GM12874 (cell line): ENCODE results near the gene GHR.

Experiments used
- CTCF ChIP-seq: IDR thresholded peaks from 2 replicates; pipeline ENCODE4 v1.5.1; 2011; ENCODE audit warnings: low read depth, mild to moderate bottlenecking, control low read depth, low read length, moderate library complexity; ENCODE audit not compliant: insufficient read depth

The GHR gene

GRCh38 chr5:42396111-42396510 lies 27.1 kb upstream of the GHR start:
- no peak for TF ChIP-seq CTCF

GRCh38 chr5:42397267-42397666 lies 26.0 kb upstream of the GHR start:
- no peak for TF ChIP-seq CTCF

GRCh38 chr5:42399702-42400101 lies 23.5 kb upstream of the GHR start:
- TF ChIP-seq CTCF, result no peak

GRCh38 chr5:42400474-42400873 lies 22.8 kb upstream of the GHR start:
- TF ChIP-seq CTCF, result no peak

GRCh38 chr5:42403236-42403635 lies 20.0 kb upstream of the GHR start:
- no peak for TF ChIP-seq CTCF

- no peak for TF ChIP-seq CTCF
Observed at GRCh38 chr5:42404366-42404765, 18.9 kb upstream of the GHR start.

- no peak for TF ChIP-seq CTCF
Observed at GRCh38 chr5:42419294-42419693, 3.9 kb upstream of the GHR start.
